B cell (primary cell): ENCODE data around the gene SLCO3A1. TPM values are rescaled to one million over a fixed set of nuclear protein-coding genes. Genes with fewer than 3 reads are reported as not detected.

Experiments used
- ATAC-seq: fragments of 200-7000 bp; cut with Tn5 transposase; one replicate; pipeline ENCODE4 v1.10.0; 2021; ENCODE audit warnings: low read depth, mild to moderate bottlenecking, moderate number of reproducible peaks, moderate library complexity
- CTCF ChIA-PET: fragments of 350-600 bp; sonication (Branson Sonifier 250); formaldehyde crosslinking; loops from one replicate; lab custom pipeline; 2021; ENCODE audit warnings: antibody characterized with exemption, inconsistent platforms; lab: Charles Lee
- POLR2A ChIA-PET: fragments of 350-600 bp; sonication (Branson Sonifier 250); formaldehyde crosslinking; loops from one replicate; lab custom pipeline; 2021; ENCODE audit warnings: antibody characterized with exemption; lab: Charles Lee
- DNase-seq: peaks from one replicate; pipeline ENCODE4 v3.0.0; 2013
- H2AFZ ChIP-seq: 2 replicates; pipeline ENCODE4 v1.6.1; 2012; ENCODE audit warnings: mild to moderate bottlenecking, low read depth, low read length; ENCODE audit not compliant: insufficient read depth, poor library complexity, severe bottlenecking
- H3K27ac ChIP-seq, 2 donors: 1 replicate in 1 of 2; 2 replicates in 1 of 2; pipeline ENCODE4 v1.5.1; 2012 to 2013; ENCODE audit warnings: low read length in 2 of 2, mild to moderate bottlenecking in 2 of 2, moderate library complexity in 1 of 2
- H3K27me3 ChIP-seq, 4 experiments: fragments of 200-600 bp in 1 of 4; sonication (generic) in 1 of 4; replicated peaks in 1 of 4; 1 replicate in 2 of 4; 2 replicates in 2 of 4; pipeline versions ENCODE4 v1.6.1 to v1.7.0; 2013 to 2016; ENCODE audit warnings: low read length in 3 of 4, mild to moderate bottlenecking in 2 of 4, mixed read lengths in 1 of 4, moderate library complexity in 1 of 4; ENCODE audit not compliant: insufficient read depth in 4 of 4, control insufficient read depth in 3 of 4; ENCODE audit errors: control extremely low read depth in 1 of 4
- H3K36me3 ChIP-seq, 2 experiments: replicated peaks in 1 of 2; 1 replicate in 1 of 2; 2 replicates in 1 of 2; pipeline versions ENCODE4 v1.6.1 to v1.7.1; 2013; ENCODE audit warnings: low read length in 1 of 2; ENCODE audit not compliant: insufficient read depth in 2 of 2, control insufficient read depth in 1 of 2; ENCODE audit errors: control extremely low read depth in 1 of 2, extremely low read depth in 1 of 2
- H3K4me1 ChIP-seq, 2 donors: fragments of 200-600 bp in 1 of 2; sonication (generic) in 1 of 2; 1 replicate in 1 of 2; 2 replicates in 1 of 2; pipeline versions ENCODE4 v1.5.1 to v1.6.1; 2013 to 2017; ENCODE audit warnings: low read length in 2 of 2; ENCODE audit not compliant: control insufficient read depth in 2 of 2, insufficient read depth in 2 of 2
- H3K4me2 ChIP-seq: replicated peaks from 2 replicates; pipeline ENCODE3; 2012; ENCODE audit warnings: mild to moderate bottlenecking, low read depth, low read length; ENCODE audit not compliant: poor library complexity, severe bottlenecking
- H3K4me3 ChIP-seq, 5 experiments: fragments of 200-600 bp in 1 of 5; sonication (generic) in 1 of 5; 1 replicate in 3 of 5; 2 replicates in 2 of 5; pipeline versions ENCODE4 v1.5.1 to v1.7.0; 2011 to 2016; ENCODE audit warnings: low read length in 4 of 5, mild to moderate bottlenecking in 4 of 5, low read depth in 2 of 5, control low read depth in 1 of 5, moderate library complexity in 1 of 5; ENCODE audit not compliant: insufficient read depth in 1 of 5; ENCODE audit errors: control extremely low read depth in 1 of 5, extremely low read depth in 1 of 5
- H3K79me2 ChIP-seq: fragments of 200-600 bp; sonication (generic); one replicate; pipeline ENCODE4 v1.6.0; 2016; ENCODE audit warnings: low read length; ENCODE audit not compliant: control insufficient read depth, insufficient read depth
- H3K9ac ChIP-seq: fragments of 200-600 bp; sonication (generic); 2 replicates; pipeline ENCODE4 v1.6.1; 2017; ENCODE audit warnings: mild to moderate bottlenecking, low read length, moderate library complexity
- H3K9me3 ChIP-seq, 3 donors: one replicate each; pipeline versions ENCODE4 v1.6.1 to v1.7.1; 2013; ENCODE audit warnings: low read length in 2 of 3; ENCODE audit not compliant: control insufficient read depth in 2 of 3, insufficient read depth in 1 of 3; ENCODE audit errors: control extremely low read depth in 1 of 3
- H4K20me1 ChIP-seq: 2 replicates; pipeline ENCODE4 v1.6.0; 2012; ENCODE audit warnings: mild to moderate bottlenecking, low read length; ENCODE audit not compliant: insufficient read depth, control insufficient read depth, poor library complexity, severe bottlenecking
- H3K27ac Mint-ChIP-seq: one replicate; pipeline ENCODE4 v1.8.0; 2021; ENCODE audit warnings: mixed read lengths
- H3K27me3 Mint-ChIP-seq: one replicate; pipeline ENCODE4 v1.8.0; 2021; ENCODE audit warnings: mixed read lengths
- H3K4me1 Mint-ChIP-seq: one replicate; pipeline ENCODE4 v1.8.0; 2021; ENCODE audit warnings: mixed read lengths
- H3K4me3 Mint-ChIP-seq: one replicate; pipeline ENCODE4 v1.8.0; 2021; ENCODE audit warnings: mixed read lengths
- H3K9me3 Mint-ChIP-seq: one replicate; pipeline ENCODE4 v1.8.0; 2022; ENCODE audit warnings: mixed read lengths; ENCODE audit not compliant: insufficient read depth
- EZH2 ChIP-seq: IDR thresholded peaks from 2 replicates; pipeline ENCODE4 v1.6.1; 2012; ENCODE audit warnings: borderline replicate concordance, low read depth, mild to moderate bottlenecking, moderate library complexity, low read length; ENCODE audit not compliant: insufficient read depth, poor library complexity, severe bottlenecking
- whole genome bisulfite sequencing: methylation state at CpG from one replicate; pipeline ENCODE4 v1.1.5; 2013; ENCODE audit warnings: missing lambda C conversion rate; ENCODE audit not compliant: insufficient coverage; 5-methylcytosine and 5-hydroxymethylcytosine counted together
- intact Hi-C: fragments of 100-400 bp; cut with micrococcal nuclease; formaldehyde crosslinking; loops from one replicate; pipeline ENCODE4 v1.10.0; 2022
- polyA plus RNA-seq: library from polyadenylated mRNA; depleted of rRNA; stranded (reverse); fragments of >200 nt; gene quantifications from 2 replicates; pipeline ENCODE4 v1.2.3, GENCODE V29; 2012
- total RNA-seq, 2 donors: library from RNA; stranded (reverse); fragments of 120-200 nt in 1 of 2; gene quantifications; 1 replicate in 1 of 2; 2 replicates in 1 of 2; pipeline versions ENCODE4 v1.2.3 to v1.2.4, GENCODE V29; 2013 to 2022
- TF ChIP-seq, protein P1 (sequence below): fragments of 200-600 bp; IDR thresholded peaks from one replicate; pipeline ENCODE4 v1.8.0; 2022; ENCODE audit warnings: antibody characterized with exemption, mild to moderate bottlenecking

SLCO3A1 gene
- total and polyA plus RNA-seq, 2 donors (not counting 1 experiment from before 2014, with no cell fraction given), result 0.99 to 2.3 TPM

DNA sequence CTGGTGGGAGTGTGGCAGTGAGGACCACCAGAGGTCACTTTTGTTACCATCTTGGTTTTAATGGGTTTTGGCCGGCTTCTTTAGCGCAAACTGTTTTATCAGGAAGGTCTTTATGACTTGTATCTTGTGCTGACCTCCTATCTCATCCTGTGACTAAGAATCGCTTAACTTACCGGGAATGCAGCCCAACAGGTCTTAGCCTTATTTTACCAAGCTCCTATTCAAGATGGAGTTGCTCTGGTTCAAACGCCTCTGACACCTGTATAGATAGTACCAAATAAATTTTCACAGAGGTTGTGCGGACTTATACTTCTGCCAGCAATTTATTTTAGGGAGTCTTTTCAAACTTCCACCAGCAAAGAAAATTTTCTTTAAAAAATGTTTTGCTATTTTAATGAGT lies 13.6 kb upstream of the SLCO3A1 start:
- no peak for DNase-seq
- no peak for ATAC-seq
- 80% methylated on average over 1 of the region's 6 CpGs for WGBS
- Histone ChIP-seq H3K9ac (no peak overlapping the region), H3K4me1 (no peaks in the 10 kb centered on the region), H3K27me3 (peaks cover 0 to under 1% (median 0%) of the 10 kb centered on the region in 4 experiments), H3K27ac (no peak overlapping the region), H3K4me3 (no peak overlapping the region), H3K79me2 (no peaks in the 10 kb centered on the region), H3K4me2 (no peak overlapping the region), H2AFZ (no peak overlapping the region), H3K36me3 (no peaks in the 10 kb centered on the region), H4K20me1 (no peaks in the 10 kb centered on the region), H3K9me3 (peaks cover 0 to 4% (median 0%) of the 10 kb centered on the region in 3 donors)
- Mint-ChIP-seq H3K4me3 (no peak overlapping the region), H3K9me3 (no peaks in the 10 kb centered on the region), H3K27ac (no peak overlapping the region), H3K4me1 (no peaks in the 10 kb centered on the region), H3K27me3 (peaks cover 18% of the 10 kb centered on the region)
- no peak for TF ChIP-seq EZH2
- TF ChIP-seq, protein P1, sequence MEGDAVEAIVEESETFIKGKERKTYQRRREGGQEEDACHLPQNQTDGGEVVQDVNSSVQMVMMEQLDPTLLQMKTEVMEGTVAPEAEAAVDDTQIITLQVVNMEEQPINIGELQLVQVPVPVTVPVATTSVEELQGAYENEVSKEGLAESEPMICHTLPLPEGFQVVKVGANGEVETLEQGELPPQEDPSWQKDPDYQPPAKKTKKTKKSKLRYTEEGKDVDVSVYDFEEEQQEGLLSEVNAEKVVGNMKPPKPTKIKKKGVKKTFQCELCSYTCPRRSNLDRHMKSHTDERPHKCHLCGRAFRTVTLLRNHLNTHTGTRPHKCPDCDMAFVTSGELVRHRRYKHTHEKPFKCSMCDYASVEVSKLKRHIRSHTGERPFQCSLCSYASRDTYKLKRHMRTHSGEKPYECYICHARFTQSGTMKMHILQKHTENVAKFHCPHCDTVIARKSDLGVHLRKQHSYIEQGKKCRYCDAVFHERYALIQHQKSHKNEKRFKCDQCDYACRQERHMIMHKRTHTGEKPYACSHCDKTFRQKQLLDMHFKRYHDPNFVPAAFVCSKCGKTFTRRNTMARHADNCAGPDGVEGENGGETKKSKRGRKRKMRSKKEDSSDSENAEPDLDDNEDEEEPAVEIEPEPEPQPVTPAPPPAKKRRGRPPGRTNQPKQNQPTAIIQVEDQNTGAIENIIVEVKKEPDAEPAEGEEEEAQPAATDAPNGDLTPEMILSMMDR, result no peak
- CTCF ChIA-PET, result no interaction called here
- intact Hi-C loops, result no loop called here
- POLR2A ChIA-PET, result no interaction called here

DNA sequence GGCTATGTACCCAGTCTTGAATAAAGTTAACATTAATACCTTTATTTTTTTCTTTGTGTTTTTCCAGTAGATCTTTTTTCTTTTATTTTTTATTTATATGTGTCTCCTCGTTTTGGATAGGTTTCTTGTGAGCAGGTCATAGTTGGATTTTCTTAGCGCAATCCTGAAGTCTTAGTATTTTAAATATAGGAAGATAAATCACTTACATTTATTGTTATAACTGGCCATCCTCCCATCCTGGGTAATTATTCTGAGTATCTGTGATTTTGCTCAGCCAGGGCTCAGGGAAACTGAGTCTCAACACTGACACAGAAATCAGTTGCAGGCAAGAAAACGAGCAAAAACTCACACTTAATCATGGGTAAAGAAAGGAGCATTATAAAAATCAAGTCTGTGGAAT lies 11.6 kb upstream of the SLCO3A1 start:
- H3K27ac ChIP-seq, result no peak overlapping the region
- no peaks in the 10 kb centered on the region for H3K4me1 ChIP-seq
- intact Hi-C loops, result no loop called here
- peaks cover 0 to 9% (median 0%) of the 10 kb centered on the region in 4 experiments for H3K27me3 ChIP-seq
- H3K27me3 Mint-ChIP-seq, result peaks cover 32% of the 10 kb centered on the region
- no peak overlapping the region for H3K9ac ChIP-seq
- H3K4me1 Mint-ChIP-seq, result no peaks in the 10 kb centered on the region
- H3K9me3 Mint-ChIP-seq, result no peaks in the 10 kb centered on the region
- no peak overlapping the region for H3K4me2 ChIP-seq
- H3K9me3 ChIP-seq, result peaks cover 0 to 4% (median 0%) of the 10 kb centered on the region in 3 donors
- DNase-seq, result no peak
- no peaks in the 10 kb centered on the region for H4K20me1 ChIP-seq
- H3K4me3 ChIP-seq, result no peak overlapping the region
- no peaks in the 10 kb centered on the region for H3K36me3 ChIP-seq
- no peaks in the 10 kb centered on the region for H3K79me2 ChIP-seq
- H2AFZ ChIP-seq, result no peak overlapping the region
- ChIA-PET POLR2A (no interaction called here), CTCF (no interaction called here)
- WGBS, result no CpG with 5 or more reads among the region's 3 CpGs
- H3K27ac Mint-ChIP-seq, result no peak overlapping the region
- no peak for TF ChIP-seq EZH2
- TF ChIP-seq, protein P1, result no peak
- no peak overlapping the region for H3K4me3 Mint-ChIP-seq
- no peak for ATAC-seq
